GM21529 (cell line): ENCODE data around the gene HTR3C.
A peak's percentile ranks its signal among the peaks of the same experiment; 100 is the strongest.
"Not testable (repeated sequence)": the region's sequence is repeated elsewhere in the genome, so short reads cannot be mapped to it uniquely, and the experiment has no call there.

Experiments
- ATAC-seq: cut with Tn5 transposase; IDR thresholded peaks from one replicate; pipeline ENCODE4 v1.9.1; 2021; ENCODE audit not compliant: unreplicated experiment

The HTR3C gene

GRCh38 chr3:184052767-184053166 lies at the start of gene HTR3C:
Gene HTR3C (plus strand): TSS chr3:184053047. CDS start chr3:184053081, 34 bp downstream.
- no peak for ATAC-seq

GRCh38 chr3:184003187-184003967 lies 49.5 kb upstream of the HTR3C start:
- ATAC-seq: no peak

- ATAC-seq: no peak
These were observed 48.4 kb upstream of the HTR3C start for GRCh38 chr3:184004476-184004875.

GRCh38 chr3:184005941-184006507 lies 46.8 kb upstream of the HTR3C start:
- peak; percentile 75 for ATAC-seq

GRCh38 chr3:184007143-184007813 lies 45.6 kb upstream of the HTR3C start:
- not testable (repeated sequence) for ATAC-seq

GRCh38 chr3:184008161-184008560 lies 44.7 kb upstream of the HTR3C start:
- no peak for ATAC-seq

- ATAC-seq: no peak
These were observed 41.5 kb upstream of the HTR3C start for GRCh38 chr3:184011230-184011876.

GRCh38 chr3:184011937-184012889 lies 40.6 kb upstream of the HTR3C start:
- no peak for ATAC-seq

GRCh38 chr3:184015381-184016019 lies 37.3 kb upstream of the HTR3C start:
- no peak for ATAC-seq

GRCh38 chr3:184016169-184016570 lies 36.7 kb upstream of the HTR3C start:
- ATAC-seq: no peak

- ATAC-seq: peak; percentile 78
These were observed 35.8 kb upstream of the HTR3C start for GRCh38 chr3:184016811-184017671.

- ATAC-seq: peak; percentile 99
These were observed 35.0 kb upstream of the HTR3C start, which contains the start of gene ABCC5 for GRCh38 chr3:184017672-184018423. Gene ABCC5 (minus strand): TSS chr3:184017884. CDS start chr3:184014392, 3,492 bp downstream.

GRCh38 chr3:184018424-184018973 lies 34.3 kb upstream of the HTR3C start:
- ATAC-seq: no peak

- no peak for ATAC-seq
These were observed 30.5 kb upstream of the HTR3C start for GRCh38 chr3:184022323-184022722.

- not testable (repeated sequence) for ATAC-seq
These were observed 27.6 kb upstream of the HTR3C start for GRCh38 chr3:184025256-184025655.

GRCh38 chr3:184028275-184028890 lies 24.5 kb upstream of the HTR3C start:
- ATAC-seq: not testable (repeated sequence)

GRCh38 chr3:184029443-184029842 lies 23.4 kb upstream of the HTR3C start:
- ATAC-seq: no peak
